ENCODE results near the gene ITPKB.

Gene ITPKB

DNA sequence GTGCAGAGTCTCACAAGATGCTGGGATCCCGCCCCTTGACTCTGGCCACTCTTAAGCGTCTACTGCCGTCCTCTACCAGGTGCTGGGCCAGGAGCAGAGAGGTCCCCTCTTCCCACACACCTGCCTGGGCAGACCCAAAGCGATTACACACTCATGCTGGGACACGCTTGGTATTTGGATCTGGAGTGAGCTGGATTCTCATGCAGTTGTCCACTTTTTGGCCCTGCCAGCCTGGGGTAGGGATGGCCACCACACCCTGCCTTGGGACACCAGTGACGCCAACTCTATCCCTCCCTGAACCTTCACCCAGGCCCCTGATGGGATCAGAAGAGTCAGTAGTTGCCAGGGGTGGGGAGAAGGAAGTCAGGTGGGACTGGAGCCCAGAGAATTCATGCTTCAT lies 28.6 kb downstream of the ITPKB start:
- TF ChIP-seq EZH2phosphoT487 (IDR thresholded peaks at IDR 0.05; ENCODE audit: low read length): no peak
- TF ChIP-seq, protein P1, sequence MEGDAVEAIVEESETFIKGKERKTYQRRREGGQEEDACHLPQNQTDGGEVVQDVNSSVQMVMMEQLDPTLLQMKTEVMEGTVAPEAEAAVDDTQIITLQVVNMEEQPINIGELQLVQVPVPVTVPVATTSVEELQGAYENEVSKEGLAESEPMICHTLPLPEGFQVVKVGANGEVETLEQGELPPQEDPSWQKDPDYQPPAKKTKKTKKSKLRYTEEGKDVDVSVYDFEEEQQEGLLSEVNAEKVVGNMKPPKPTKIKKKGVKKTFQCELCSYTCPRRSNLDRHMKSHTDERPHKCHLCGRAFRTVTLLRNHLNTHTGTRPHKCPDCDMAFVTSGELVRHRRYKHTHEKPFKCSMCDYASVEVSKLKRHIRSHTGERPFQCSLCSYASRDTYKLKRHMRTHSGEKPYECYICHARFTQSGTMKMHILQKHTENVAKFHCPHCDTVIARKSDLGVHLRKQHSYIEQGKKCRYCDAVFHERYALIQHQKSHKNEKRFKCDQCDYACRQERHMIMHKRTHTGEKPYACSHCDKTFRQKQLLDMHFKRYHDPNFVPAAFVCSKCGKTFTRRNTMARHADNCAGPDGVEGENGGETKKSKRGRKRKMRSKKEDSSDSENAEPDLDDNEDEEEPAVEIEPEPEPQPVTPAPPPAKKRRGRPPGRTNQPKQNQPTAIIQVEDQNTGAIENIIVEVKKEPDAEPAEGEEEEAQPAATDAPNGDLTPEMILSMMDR (IDR thresholded peaks at IDR 0.05; ENCODE audit: low read length): no peak
- no peak for TF ChIP-seq EZH2 (optimal IDR thresholded peaks at IDR 0.05; ENCODE audit: low read depth, low read length)
- Histone ChIP-seq H3K9ac (ENCODE audit: low read length) (no peak overlapping the region), H3K27ac (ENCODE audit: low read length) (no peak overlapping the region), H4K20me1 (ENCODE audit: insufficient read depth, low read length) (no peaks in the 10 kb centered on the region), H2AFZ (ENCODE audit: low read length) (no peak overlapping the region), H3F3A (ENCODE audit: insufficient read depth, low read length) (peaks cover 34% of the 10 kb centered on the region), H3K36me3 (replicated peaks; ENCODE audit: insufficient read depth, low read length) (0 out of 2 replicates have a peak, but pooled peaks cover 3% of the 10 kb centered on the region), H3K4me1 (ENCODE audit: low read length) (peaks cover 40% of the 10 kb centered on the region), H3K4me2 (ENCODE audit: low read depth, low read length) (no peak overlapping the region), H3K27me3 (replicated peaks; ENCODE audit: insufficient read depth, low read length) (no peaks in the 10 kb centered on the region), H3K9me2 (replicated peaks; ENCODE audit: insufficient read depth, low read length) (no peaks in the 10 kb centered on the region), H3K79me2 (ENCODE audit: low read length) (peaks cover 86% of the 10 kb centered on the region), H3K4me3 (ENCODE audit: low read length) (no peak overlapping the region), H3K9me3 (replicated peaks; ENCODE audit: insufficient read depth, low read length) (no peaks in the 10 kb centered on the region)
- DNase-seq: no peak

DNA sequence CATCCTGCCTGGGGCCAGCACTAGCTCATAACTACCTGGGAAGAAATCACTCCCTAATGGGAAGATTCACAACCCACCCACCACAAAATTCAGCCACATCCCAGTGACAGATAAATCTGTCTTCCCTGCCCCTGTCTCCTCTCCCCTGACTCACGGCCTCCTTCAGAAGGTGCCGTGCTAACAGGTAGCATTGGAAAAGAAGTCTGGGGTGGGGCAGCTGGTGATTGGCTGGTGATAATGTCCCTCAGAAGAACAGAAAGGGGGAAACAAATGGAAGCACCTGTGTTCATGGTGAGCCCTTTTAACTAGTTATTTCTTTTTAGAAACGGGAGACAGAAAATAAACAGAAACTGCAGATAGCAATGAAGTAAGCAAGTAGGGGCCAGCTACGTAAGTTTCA lies 29.1 kb downstream of the ITPKB start:
- Histone ChIP-seq H3K79me2 (ENCODE audit: low read length) (peaks cover 82% of the 10 kb centered on the region), H3K9me3 (replicated peaks; ENCODE audit: insufficient read depth, low read length) (no peaks in the 10 kb centered on the region), H3K9me2 (replicated peaks; ENCODE audit: insufficient read depth, low read length) (no peaks in the 10 kb centered on the region), H3K27me3 (replicated peaks; ENCODE audit: insufficient read depth, low read length) (no peaks in the 10 kb centered on the region), H3K4me1 (ENCODE audit: low read length) (peaks cover 40% of the 10 kb centered on the region), H3K4me2 (ENCODE audit: low read depth, low read length) (no peak overlapping the region), H3K27ac (ENCODE audit: low read length) (no peak overlapping the region), H3K4me3 (ENCODE audit: low read length) (no peak overlapping the region), H4K20me1 (ENCODE audit: insufficient read depth, low read length) (no peaks in the 10 kb centered on the region), H3K36me3 (replicated peaks; ENCODE audit: insufficient read depth, low read length) (0 out of 2 replicates have a peak, but pooled peaks cover 3% of the 10 kb centered on the region), H3F3A (ENCODE audit: insufficient read depth, low read length) (peaks cover 34% of the 10 kb centered on the region), H2AFZ (ENCODE audit: low read length) (no peak overlapping the region), H3K9ac (ENCODE audit: low read length) (no peak overlapping the region)
- TF ChIP-seq, protein P1 (IDR thresholded peaks at IDR 0.05; ENCODE audit: low read length): no peak
- no peak for TF ChIP-seq EZH2phosphoT487 (IDR thresholded peaks at IDR 0.05; ENCODE audit: low read length)
- no peak for TF ChIP-seq EZH2 (optimal IDR thresholded peaks at IDR 0.05; ENCODE audit: low read depth, low read length)
- no peak for DNase-seq

DNA sequence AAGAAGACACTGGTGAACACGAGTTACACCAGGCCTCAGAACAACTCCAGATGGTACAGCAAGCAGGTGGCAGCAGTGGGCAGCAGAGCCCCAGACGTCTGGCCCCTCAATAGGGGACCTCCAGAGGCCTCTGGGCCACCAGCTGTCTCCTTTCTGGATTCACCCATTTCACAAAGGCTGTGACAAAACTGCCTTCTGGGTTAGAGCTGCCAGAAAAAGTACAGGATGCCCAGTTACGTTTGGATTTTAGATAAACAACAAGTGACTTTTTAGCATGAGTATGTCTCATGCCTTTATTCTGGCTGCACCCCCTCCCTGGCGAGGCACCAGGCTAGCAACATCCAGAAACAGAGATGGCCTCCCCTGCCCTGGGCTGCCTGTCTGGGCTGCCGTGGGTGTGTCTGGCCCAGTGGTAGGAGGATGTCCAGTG lies 30.1 kb downstream of the ITPKB start:
- Histone ChIP-seq H3K4me3 (ENCODE audit: low read length) (no peak overlapping the region), H4K20me1 (ENCODE audit: insufficient read depth, low read length) (no peaks in the 10 kb centered on the region), H3K9ac (ENCODE audit: low read length) (no peak overlapping the region), H3K36me3 (replicated peaks; ENCODE audit: insufficient read depth, low read length) (no peaks in the 10 kb centered on the region), H3K9me3 (replicated peaks; ENCODE audit: insufficient read depth, low read length) (no peaks in the 10 kb centered on the region), H3K9me2 (replicated peaks; ENCODE audit: insufficient read depth, low read length) (no peaks in the 10 kb centered on the region), H3F3A (ENCODE audit: insufficient read depth, low read length) (peaks cover 36% of the 10 kb centered on the region), H3K79me2 (ENCODE audit: low read length) (peaks cover 80% of the 10 kb centered on the region), H3K4me2 (ENCODE audit: low read depth, low read length) (no peak overlapping the region), H3K27ac (ENCODE audit: low read length) (no peak overlapping the region), H3K27me3 (replicated peaks; ENCODE audit: insufficient read depth, low read length) (no peaks in the 10 kb centered on the region), H2AFZ (ENCODE audit: low read length) (no peak overlapping the region), H3K4me1 (ENCODE audit: low read length) (peaks cover 36% of the 10 kb centered on the region)
- DNase-seq: no peak
- TF ChIP-seq EZH2 (optimal IDR thresholded peaks at IDR 0.05; ENCODE audit: low read depth, low read length): no peak

DNA sequence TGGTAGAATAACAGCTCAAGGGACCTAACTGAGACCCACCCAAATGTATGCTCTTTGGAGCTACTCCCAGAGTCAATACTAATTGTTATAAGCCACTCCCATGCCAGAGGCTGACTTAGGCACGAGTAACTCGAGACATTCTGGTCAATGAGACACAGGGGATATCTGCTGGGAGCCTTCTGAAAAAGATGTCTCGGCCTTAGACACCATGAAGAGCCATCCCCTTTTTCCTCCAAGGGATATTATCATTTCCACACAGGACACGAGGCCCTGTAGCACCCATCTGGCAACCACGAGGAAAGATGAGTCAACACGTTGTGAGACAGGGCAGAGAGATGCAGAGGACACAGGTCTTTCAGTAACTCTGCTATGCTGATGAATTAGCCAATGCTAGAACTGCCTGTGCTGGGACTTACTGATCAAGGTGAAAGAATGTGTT lies 30.7 kb downstream of the ITPKB start:
- Histone ChIP-seq H3K27me3 (replicated peaks; ENCODE audit: insufficient read depth, low read length) (no peaks in the 10 kb centered on the region), H3K4me3 (ENCODE audit: low read length) (no peak overlapping the region), H2AFZ (ENCODE audit: low read length) (no peak overlapping the region), H4K20me1 (ENCODE audit: insufficient read depth, low read length) (no peaks in the 10 kb centered on the region), H3K27ac (ENCODE audit: low read length) (no peak overlapping the region), H3K4me1 (ENCODE audit: low read length) (peaks cover 34% of the 10 kb centered on the region), H3F3A (ENCODE audit: insufficient read depth, low read length) (peaks cover 30% of the 10 kb centered on the region), H3K4me2 (ENCODE audit: low read depth, low read length) (no peak overlapping the region), H3K9me3 (replicated peaks; ENCODE audit: insufficient read depth, low read length) (no peaks in the 10 kb centered on the region), H3K9me2 (replicated peaks; ENCODE audit: insufficient read depth, low read length) (no peaks in the 10 kb centered on the region), H3K9ac (ENCODE audit: low read length) (no peak overlapping the region), H3K79me2 (ENCODE audit: low read length) (peaks cover 78% of the 10 kb centered on the region), H3K36me3 (replicated peaks; ENCODE audit: insufficient read depth, low read length) (no peaks in the 10 kb centered on the region)
- DNase-seq: no peak
- no peak for TF ChIP-seq EZH2 (optimal IDR thresholded peaks at IDR 0.05; ENCODE audit: low read depth, low read length)
- no peak for TF ChIP-seq EZH2phosphoT487 (IDR thresholded peaks at IDR 0.05; ENCODE audit: low read length)
- TF ChIP-seq, protein P1 (IDR thresholded peaks at IDR 0.05; ENCODE audit: low read length): no peak

Measured in MM.1S (cell line).